Inferior parietal cortex (tissue), 1 donor: Measurements from ENCODE around the gene TDG.

Experiments
- DNase-seq: peaks from one replicate; pipeline ENCODE4 v3.0.0-alpha.2; 2016; ENCODE audit errors: extremely low spot score

Gene TDG

DNA sequence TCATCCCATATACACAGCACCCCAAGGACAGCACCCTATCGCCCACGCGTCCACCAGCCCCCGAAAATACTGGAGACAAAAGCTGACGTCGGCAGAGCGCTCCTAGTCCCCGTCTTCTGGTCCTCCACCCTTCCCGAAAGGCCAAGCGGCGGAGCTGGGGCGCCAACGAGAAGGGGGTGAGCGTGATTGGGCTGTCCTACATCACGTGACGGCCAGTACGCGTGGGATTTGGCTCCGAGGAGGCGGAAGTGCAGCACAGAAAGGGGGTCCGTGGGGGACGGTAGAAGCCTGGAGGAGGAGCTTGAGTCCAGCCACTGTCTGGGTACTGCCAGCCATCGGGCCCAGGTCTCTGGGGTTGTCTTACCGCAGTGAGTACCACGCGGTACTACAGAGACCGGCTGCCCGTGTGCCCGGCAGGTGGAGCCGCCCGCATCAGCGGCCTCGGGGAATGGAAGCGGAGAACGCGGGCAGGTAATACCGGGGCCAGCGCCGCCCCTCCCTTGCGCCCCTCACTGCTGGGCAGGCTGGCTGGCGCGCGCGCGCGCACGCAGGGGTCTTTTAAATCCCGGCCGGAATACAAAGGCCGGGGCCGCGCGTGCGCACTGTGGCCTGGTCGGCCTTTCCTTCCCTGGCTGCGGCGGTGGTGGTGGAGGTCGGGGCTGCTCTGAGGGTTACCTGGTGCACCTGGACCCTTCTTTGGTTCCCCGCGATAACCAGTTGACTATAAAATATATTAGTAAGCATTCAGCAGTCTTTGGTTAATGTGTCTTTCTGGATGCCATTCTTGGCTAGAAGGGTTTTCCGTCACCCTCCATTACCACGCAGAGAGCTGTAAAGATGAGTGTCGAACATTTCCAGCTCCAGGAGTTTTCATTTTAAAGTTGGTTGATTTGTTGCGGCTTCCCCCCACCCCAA is at the start of gene TDG:
TDG (plus strand) TSS at position 283 of the 915 bp plus-strand sequence; CDS start at position 449, 166 bp downstream.
- peak; percentile 98 for DNase-seq

DNA sequence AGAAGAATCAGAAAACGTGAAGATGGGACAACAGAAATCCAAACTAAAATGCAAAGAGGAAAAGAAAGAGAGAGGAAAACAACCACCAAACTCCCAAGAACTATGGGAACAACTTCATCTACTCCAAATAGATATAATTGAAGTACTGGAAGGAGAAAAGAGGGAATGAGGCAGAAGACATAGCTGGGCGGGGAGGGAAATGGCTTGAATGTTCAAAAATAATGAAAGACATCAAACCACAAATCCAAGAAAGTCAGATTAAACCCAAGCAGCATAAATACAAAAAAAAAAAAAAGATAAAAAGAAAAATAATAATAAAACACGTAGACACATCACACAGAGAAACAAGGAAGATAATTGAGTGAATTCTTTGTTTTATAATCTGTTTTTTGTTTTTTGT is 47.8 kb upstream of the TDG start:
- DNase-seq, result no peak

DNA sequence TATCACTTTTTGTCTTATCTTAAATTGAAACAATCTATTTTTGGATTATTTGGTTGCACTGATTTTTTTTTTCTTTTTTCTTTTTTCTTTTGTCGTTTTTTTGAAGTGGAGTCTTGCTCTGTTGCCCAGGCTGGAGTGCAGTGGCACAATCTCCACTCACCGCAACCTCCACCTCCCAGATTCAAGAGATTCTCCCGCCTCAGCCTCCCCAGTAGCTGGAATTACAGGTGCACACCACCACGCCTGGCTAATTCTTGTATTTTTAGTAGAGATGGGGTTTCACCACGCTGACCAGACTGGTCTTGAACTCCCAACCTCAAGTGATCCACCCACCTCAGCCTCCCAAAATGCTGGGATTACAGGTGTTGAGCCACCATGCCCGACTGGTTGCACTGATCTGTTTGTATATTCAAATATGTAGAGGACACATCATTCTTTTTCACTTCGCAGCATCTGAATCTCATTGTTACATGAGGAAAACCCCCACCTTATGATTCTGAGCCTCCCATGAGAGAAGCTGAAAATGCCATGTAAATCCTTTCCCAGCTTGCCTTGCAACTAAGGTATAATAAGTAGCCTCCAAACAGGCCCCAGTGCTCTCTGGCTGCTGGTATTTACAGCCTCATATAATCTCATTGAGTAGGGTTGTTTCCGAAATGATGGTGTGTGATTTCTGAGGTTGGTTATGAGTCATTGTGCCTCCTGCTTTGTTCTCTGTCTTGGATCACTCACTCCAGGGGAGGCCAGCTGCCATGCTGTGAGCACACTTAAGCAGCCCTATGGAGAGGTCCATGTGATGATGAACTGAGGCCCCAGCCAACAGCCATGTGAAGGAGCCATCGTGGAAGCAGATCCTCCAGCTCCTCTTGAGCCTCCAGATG is 40.7 kb upstream of the TDG start:
- DNase-seq, result no peak

DNA sequence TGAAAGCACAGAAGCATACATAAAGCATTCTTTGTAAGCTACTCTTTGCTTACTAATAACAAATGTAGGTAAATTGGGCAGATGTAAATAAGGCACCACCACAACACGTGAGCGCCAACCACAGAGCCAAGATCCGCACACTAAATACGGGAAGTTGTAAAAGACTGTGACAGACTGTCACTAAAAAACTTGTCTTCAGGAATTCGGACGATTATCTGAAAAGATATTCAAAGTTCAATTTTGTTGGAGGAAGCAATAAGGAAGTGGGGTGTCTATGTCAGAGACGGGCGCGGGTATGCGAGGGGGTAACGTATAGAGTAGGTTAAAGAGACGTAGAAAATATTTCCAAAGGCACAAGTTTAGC is 37.0 kb upstream of the TDG start:
- DNase-seq, result no peak

DNA sequence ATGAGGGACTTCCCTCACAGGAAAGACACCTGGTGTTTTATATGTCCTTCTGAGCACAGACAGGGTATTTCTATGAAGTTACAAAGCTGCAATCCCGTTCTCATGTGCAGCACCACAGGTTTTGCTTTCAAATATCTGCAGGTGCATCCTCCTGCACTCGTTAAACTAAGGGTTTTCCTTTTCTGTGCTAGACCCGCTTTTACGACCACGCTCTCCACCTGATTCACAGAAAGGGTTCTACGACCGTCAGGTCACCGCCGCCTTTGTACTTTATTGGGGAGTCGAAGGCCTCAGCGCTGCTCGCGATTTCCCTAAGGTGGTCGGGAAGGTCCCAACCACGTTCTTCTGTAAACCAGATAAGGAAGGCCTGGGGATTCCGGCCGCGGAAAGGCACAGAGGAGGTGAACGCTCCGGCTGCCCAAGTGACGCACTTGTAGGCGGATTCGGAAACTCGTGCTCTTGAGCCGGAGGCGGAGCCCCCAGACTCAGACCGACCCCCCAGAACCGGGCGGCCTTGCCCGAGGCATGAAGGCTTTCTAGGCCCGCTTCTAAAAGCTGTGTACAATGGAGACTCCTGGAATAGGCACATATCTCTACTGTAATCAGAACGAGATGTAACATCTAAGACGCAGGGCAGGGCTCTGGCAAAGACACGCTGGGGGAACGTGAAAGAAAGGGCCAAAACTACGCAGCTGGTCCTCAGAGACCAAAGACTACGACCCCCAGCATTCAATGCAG is 36.5 kb upstream of the TDG start:
- peak; percentile 90 for DNase-seq

DNA sequence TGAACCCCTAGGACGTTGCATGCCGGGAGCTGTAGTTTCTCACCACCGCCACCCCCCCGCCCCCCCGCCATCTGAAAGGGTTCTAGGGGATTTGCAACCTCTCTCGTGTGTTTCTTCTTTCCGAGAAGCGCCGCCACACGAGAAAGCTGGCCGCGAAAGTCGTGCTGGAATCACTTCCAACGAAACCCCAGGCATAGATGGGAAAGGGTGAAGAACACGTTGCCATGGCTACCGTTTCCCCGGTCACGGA is 36.0 kb upstream of the TDG start:
- no peak for DNase-seq

DNA sequence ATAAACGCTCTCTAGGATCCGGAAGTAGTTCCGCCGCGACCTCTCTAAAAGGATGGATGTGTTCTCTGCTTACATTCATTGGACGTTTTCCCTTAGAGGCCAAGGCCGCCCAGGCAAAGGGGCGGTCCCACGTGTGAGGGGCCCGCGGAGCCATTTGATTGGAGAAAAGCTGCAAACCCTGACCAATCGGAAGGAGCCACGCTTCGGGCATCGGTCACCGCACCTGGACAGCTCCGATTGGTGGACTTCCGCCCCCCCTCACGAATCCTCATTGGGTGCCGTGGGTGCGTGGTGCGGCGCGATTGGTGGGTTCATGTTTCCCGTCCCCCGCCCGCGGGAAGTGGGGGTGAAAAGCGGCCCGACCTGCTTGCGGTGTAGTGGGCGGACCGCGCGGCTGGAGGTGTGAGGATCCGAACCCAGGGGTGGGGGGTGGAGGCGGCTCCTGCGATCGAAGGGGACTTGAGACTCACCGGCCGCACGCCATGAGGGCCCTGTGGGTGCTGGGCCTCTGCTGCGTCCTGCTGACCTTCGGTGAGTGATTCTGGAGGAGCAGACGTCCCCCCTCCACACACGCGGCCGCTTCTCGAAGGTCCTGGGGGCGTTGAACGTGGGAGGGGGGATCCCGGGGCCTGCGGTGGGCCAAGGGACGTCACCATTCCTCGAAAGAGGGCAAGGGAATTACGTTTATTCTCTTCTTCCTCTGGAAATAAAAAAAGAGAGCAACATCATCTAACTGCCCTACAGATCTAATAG is 35.5 kb upstream of the TDG start, which contains the start of gene HSP90B1:
HSP90B1 (plus strand) TSS at position 377 of the 753 bp plus-strand sequence; CDS start at position 483, 106 bp downstream.
- peak; percentile 100 for DNase-seq

DNA sequence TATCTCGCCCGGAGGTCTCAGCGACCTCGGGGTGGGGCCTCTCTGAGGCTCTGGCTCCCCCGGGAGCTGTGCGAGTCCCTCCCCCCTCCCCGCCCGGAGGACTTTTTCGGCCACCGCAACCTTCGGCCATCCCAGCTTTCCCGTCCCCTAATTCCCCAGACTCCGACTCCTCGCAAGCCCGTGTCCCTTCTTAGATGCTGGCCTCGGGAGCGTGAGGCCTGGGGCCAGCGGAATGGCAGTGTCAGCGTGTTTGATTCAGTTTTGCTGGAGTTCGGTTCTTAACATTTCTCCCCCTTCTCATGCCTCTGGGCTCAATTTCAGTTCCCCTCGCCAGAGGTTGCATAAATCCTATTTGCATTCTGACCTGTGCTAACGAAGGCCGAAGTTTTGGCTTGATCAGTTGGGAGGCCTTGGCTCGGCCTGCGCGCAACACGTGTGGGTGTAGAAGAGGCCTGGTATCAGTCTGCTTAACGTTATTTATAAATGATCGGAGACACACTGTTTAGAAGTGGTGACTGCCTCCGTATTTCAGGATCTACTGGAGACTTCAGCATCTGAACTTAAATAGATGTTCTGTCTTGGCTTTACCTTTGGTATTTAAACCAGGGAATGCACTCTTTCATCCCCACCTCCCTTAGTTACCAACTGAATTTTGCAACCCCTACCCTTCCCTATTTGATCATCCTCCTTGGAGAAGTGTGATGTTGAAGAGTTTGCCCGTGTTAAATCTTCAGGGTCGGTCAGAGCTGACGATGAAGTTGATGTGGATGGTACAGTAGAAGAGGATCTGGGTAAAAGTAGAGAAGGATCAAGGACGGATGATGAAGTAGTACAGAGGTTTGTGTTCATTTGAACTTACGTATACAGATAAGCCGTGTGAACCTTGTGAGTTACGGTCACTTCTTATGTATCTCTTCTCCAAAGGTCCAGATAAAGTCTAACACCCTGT is 34.6 kb upstream of the TDG start:
- no peak for DNase-seq

DNA sequence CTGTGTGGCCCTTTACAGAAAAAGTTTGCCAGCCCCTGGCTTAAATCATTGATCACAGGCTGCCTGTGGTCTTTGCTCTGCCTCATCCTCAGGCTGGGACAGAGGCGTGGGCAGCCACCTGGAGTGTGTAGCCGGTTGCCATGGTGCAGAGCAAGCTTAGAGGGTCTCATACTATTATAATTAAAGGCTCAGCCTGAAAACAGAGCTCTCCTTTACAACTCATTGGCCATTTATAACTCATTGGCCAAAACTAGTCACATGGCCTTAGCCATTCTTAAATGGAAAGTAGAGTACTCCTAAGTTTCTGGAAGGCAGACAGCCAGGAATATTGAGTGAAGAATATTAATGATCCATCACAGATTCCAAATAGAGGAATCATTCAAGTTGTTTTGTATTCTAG is 32.4 kb upstream of the TDG start:
- no peak for DNase-seq

DNA sequence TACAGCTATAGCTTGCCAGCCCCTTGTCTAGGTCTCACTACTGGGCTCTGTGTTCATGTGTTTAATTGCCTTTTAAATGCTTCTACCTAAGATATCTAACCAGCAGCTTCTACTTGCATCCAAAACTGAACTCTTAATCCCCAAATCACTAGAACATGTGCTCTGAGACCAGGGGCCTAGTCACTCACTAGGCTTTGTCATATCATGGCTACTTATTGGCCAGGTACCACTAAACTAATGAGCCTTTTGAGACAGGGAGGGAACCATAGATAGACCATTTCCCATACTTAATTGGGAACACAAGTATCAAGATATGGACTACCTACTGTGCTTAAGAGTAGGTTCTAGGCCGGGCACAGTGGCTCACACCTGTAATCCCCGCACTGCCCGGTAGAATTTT is 29.0 kb upstream of the TDG start:
- no peak for DNase-seq

DNA sequence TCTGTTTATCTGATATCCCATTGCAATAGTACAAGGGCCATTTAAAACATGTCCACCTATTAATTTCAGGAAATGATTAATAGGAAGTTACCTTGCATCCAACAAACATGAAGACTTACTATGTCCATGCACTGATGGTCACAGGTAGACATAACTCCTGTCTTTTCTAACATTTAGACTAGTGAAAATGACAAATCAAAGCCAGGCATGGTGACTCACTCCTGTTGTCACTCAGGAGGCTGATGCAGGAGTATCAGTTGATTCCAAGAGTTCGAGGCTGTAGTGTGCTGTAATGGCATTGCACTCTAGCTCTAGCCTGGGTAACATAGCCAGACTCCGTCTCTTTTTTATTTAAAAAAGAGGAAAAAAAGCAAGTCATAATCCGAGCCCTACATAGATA is 20.7 kb upstream of the TDG start:
- no peak for DNase-seq

DNA sequence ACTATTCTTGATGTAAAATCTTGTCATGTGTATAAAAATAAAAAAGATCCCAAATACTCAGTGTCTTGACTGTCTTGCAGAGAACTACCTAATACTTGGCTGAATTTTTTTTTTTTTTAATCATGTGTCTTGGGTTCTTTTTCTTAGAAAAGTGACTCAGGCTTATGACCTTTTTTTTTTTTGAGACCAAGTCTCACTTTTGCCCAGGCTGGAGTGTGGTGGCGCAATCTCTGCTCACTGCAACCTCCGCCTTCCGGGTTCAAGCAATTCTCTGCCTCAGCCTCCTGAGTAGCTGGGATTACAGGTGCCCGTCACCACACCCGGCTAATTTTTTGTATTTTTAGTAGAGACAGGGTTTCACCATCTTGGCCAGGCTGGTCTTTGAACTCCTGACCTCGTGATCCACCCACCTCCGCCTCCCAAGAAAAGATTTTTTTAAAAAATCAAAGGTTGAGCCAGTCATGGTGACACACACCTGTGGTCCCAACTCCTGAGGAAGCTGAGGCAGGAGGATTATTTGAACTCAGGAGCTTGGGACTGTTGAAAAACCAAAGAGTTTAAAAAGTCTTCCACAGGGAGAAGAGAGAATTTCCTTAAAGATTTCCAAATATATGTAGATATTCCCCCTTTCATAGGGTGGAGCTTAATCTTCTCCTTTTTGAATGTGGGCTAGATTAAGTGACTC is 17.7 kb upstream of the TDG start:
- DNase-seq, result no peak

DNA sequence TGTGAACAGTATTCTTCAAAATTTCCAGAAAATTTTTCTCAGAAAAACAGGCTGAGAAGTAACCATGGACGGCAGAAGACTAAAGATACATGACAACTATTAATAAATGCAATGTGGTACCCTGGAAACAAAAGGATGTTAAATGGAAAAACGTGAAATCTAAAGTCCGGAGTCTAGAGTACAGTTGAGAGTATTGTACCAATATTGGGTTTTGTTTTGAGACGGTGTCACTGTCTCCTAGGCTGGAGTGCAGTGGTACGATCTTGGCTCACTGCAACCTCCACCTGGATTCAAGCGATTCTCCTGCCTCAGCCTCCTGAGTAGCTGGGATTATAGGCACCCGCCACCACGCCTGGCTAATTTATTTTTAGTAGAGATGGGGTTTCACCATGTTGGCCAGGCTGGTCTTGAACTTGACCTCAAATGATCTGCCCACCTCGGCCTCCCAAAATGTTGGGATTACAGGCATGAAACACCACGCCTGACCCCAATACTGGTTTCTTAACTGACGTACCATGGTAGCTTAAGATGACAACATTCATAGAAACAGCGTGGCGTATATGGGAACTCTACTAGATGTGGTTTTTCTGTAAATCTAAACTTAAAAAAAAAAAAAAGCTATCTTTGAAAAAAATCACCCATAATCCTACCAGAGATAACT is 16.8 kb upstream of the TDG start:
- no peak for DNase-seq

DNA sequence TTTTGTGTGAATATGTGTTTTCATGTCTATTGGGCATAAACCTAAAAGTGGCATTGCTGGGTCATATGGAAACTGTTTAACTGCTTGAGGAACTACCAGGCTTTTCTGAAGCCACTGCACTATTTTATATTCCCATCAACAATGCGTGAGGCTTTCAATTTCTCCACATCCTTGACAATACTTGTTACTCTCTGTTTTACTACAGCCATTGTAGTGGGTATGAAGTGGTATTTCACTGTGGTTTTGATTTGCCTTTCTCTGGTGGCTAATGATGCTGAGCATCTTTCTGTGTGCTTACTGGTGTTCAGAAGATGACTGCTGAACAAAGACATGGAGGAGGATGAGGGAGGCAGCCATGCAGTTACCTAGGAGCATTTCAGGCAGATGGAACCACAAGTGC is 13.2 kb upstream of the TDG start:
- no peak for DNase-seq

DNA sequence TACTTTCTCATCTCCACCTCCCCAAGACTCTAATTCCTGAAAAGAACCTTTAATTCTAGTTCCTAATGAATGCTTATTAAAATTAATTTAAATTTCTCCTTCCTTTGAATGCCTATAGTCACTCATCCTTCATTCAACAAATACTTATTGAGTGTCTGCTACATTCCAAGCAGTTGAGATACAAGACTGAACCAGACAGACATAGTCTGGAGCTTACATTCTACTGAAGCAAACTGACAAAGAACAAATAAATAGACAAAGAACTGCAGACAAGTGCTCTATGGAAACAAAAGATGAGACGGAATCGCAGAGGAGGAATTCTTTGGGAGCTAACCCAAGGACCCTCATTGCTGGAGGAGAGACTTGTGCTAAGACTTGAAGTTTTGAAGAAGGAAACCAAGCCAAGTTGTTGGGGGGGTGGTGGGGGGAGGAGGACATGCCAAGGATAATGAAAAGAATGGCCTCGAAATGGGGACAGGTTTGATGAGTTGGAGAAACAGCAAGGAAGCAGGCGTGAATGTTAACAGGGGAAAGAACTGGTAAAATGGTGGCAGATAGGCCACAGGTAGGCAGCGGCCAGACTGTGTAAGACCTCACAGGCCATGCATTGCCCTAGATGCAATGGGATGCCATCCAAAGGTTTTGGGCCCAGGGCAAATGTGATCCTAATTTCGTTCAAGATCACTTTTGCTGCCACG is 9.7 kb upstream of the TDG start:
- no peak for DNase-seq

DNA sequence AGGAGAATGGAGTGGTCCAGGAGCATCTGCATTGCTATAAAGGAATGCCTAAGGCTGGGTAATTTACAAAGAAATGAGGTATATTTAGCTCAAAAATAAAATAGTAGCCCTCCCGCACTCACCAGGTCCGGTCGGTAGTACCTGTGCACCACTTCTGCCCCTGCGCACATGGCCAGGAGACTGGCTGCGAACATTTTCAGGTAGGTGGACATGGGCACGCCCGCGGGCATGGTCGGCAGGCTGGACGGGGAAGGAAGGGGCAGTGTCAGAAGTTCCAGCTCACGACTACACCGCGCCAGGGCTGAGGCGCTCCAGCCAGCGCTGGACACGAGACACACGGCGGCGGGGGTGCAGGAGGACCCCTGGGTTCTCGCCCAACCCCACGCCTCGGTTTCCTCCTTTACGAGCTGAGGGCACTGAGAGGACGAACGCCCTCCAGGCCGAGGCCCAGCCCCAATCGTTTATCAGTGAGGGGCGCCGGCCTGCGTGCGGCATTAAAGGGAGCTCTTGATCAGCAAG is 9.1 kb upstream of the TDG start:
- DNase-seq, result no peak

DNA sequence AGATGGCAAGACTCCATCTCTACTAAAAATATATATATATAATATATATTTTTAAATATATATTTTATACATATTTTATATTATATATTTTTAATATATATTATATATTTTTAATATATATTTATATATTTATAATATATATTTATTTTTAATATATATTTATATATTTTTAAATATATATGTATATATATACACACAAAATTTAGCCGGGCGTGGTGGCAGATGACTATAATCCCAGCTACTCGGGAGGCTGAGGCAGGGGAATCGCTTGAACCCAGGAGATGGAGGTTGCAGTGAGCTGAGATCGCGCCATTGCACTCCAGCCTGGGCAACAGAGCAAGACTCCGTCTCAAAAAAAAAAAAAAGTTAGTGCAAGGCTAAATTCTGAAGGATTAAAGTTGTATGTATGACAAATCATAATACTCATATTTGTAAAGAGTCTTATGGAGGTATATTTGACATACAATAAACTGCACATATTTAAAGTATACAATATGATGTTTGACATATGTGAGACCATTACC is 7.7 kb upstream of the TDG start:
- no peak for DNase-seq

DNA sequence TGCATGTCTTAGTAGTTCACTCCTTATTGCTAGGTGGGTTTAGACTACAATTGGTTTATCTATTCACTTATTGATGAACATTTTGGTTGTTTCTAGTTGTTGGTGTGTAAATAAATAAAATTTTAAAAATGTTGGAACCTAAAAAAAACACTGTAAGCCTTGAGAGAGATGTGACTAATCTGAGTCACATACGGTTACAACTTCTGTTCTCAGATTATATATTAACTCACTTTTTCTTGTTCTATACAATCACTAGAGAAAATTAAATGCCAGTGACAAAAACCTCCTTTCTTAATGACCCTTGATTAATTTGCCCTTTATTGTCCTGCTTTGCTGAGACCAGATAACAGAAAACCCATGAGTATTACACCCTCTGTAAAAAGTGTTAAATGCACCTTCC is 7.1 kb upstream of the TDG start:
- DNase-seq, result no peak
